ENCODE measurements around the gene RSPH9.

DNA sequence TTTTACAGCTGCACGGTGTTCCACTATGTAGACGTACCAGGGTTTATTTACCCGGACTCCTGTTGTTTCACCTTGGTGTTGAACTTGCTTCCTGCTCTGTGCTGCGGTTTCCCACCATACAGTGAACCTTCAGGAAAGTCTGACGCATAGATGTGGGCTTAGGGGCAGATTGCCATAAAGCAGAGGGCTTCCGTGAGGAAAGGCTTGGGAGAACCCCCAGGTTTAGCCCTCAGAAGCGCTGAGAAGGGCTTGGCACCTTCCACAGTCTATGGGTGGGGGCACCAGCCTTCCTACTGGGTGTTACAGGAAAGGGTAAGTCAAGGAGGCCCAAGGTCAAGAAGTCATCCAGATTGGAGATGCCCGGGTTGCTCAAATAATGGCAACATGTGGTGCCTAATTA is 62.0 kb downstream of the RSPH9 start:
- no peak for TF ChIP-seq MYC (IDR thresholded peaks at IDR 0.05; ENCODE audit: low read depth, low read length)
- TF ChIP-seq, protein P1, sequence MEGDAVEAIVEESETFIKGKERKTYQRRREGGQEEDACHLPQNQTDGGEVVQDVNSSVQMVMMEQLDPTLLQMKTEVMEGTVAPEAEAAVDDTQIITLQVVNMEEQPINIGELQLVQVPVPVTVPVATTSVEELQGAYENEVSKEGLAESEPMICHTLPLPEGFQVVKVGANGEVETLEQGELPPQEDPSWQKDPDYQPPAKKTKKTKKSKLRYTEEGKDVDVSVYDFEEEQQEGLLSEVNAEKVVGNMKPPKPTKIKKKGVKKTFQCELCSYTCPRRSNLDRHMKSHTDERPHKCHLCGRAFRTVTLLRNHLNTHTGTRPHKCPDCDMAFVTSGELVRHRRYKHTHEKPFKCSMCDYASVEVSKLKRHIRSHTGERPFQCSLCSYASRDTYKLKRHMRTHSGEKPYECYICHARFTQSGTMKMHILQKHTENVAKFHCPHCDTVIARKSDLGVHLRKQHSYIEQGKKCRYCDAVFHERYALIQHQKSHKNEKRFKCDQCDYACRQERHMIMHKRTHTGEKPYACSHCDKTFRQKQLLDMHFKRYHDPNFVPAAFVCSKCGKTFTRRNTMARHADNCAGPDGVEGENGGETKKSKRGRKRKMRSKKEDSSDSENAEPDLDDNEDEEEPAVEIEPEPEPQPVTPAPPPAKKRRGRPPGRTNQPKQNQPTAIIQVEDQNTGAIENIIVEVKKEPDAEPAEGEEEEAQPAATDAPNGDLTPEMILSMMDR (IDR thresholded peaks at IDR 0.05; ENCODE audit: low read depth, low read length): no peak
